Thyroid gland (tissue), 4 donors: ENCODE measurements around the gene CD177. TPM values are rescaled to one million over a fixed set of nuclear protein-coding genes. Genes with fewer than 3 reads are reported as not detected.

Experiments used
- DNase-seq, 2 donors: peaks; one replicate each; pipeline ENCODE4 v3.0.0-alpha.2; 2019
- H3K27ac ChIP-seq, 3 donors: fragments of 200-600 bp; sonication (generic); 1 replicate in 2 of 3; 2 replicates in 1 of 3; pipeline ENCODE4 v1.5.1; 2016 to 2019; ENCODE audit warnings: mild to moderate bottlenecking in 1 of 3, moderate library complexity in 1 of 3
- H3K27me3 ChIP-seq: fragments of 200-600 bp; sonication (generic); one replicate; pipeline ENCODE4 v1.5.1; 2019
- H3K36me3 ChIP-seq, 2 donors: fragments of 200-600 bp; sonication (generic); one replicate each; pipeline ENCODE4 v1.5.1; 2016 to 2019
- H3K4me1 ChIP-seq, 2 donors: fragments of 200-600 bp; sonication (generic); one replicate each; pipeline ENCODE4 v1.5.1; 2017 to 2019
- H3K4me3 ChIP-seq, 3 donors: fragments of 200-600 bp; sonication (generic); replicated peaks in 1 of 3; 1 replicate in 2 of 3; 2 replicates in 1 of 3; pipeline ENCODE4 v1.5.1; 2016; ENCODE audit warnings: mild to moderate bottlenecking in 1 of 3
- H3K9me3 ChIP-seq: fragments of 200-600 bp; sonication (generic); one replicate; pipeline ENCODE4 v1.5.1; 2017
- POLR2A ChIP-seq, 2 donors: fragments of 450-650 bp; IDR thresholded peaks; one replicate each; pipeline ENCODE4 v1.6.1; 2017; ENCODE audit warnings: antibody characterized with exemption in 2 of 2, mild to moderate bottlenecking in 2 of 2, moderate library complexity in 1 of 2
- WGBS, 2 donors: methylation state at CpG; one replicate each; pipeline ENCODE4 v1.1.5; 2017; 5-methylcytosine and 5-hydroxymethylcytosine counted together
- intact Hi-C: fragments of 100-400 bp; cut with DNase I; formaldehyde crosslinking; loops from one replicate; pipeline ENCODE4 v1.15.1; 2023
- total RNA-seq, 4 donors: library from RNA; depleted of rRNA; stranded (reverse); fragments of >200 nt; gene quantifications; one replicate each; pipeline ENCODE4 v1.2.3, GENCODE V29; 2016
- TF ChIP-seq, protein P1 (sequence below), 6 experiments: fragments of 200-600 bp in 3 of 6; fragments of 450-650 bp in 3 of 6; sonication (generic) in 3 of 6; IDR thresholded peaks; one replicate each; pipeline ENCODE4 v1.5.1; 2016 to 2019; ENCODE audit warnings: antibody characterized with exemption in 6 of 6, mild to moderate bottlenecking in 2 of 6, inconsistent platforms in 1 of 6, moderate library complexity in 1 of 6

Gene CD177
- total RNA-seq, 4 donors from 2014 or later, result 0.29 to 1.9 (median 0.59) TPM; not detected in 1

DNA sequence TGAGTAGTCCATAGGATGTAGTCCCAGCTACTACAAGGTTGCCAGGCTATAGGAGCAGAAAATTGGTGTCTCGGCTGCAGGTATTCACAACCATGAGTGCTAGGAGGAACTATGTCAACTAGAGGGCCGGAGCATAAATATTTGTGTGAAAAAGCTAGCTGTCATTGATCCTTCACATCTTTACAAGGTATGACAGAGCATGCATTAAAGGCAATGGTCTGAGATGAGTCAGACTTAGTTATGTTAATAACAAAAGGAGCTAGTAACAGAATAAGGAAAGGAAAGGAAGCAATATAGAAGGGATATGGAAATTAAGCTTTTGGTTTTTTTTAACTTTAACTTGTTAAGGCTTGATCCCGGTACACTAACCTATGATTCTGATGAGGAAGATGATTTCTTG, 43.3 kb upstream of the CD177 start:
- H3K4me3 ChIP-seq, result no peak overlapping the region
- no peaks in the 10 kb centered on the region for H3K36me3 ChIP-seq
- DNase-seq, result no peak
- no peaks in the 10 kb centered on the region for H3K4me1 ChIP-seq
- no peak overlapping the region for H3K27ac ChIP-seq
- no peaks in the 10 kb centered on the region for H3K27me3 ChIP-seq
- WGBS, 2 donors, result 82 to 85% methylated on average over 3 of the region's 3 CpGs
- intact Hi-C loops, result no loop called here
- TF ChIP-seq, protein P1, sequence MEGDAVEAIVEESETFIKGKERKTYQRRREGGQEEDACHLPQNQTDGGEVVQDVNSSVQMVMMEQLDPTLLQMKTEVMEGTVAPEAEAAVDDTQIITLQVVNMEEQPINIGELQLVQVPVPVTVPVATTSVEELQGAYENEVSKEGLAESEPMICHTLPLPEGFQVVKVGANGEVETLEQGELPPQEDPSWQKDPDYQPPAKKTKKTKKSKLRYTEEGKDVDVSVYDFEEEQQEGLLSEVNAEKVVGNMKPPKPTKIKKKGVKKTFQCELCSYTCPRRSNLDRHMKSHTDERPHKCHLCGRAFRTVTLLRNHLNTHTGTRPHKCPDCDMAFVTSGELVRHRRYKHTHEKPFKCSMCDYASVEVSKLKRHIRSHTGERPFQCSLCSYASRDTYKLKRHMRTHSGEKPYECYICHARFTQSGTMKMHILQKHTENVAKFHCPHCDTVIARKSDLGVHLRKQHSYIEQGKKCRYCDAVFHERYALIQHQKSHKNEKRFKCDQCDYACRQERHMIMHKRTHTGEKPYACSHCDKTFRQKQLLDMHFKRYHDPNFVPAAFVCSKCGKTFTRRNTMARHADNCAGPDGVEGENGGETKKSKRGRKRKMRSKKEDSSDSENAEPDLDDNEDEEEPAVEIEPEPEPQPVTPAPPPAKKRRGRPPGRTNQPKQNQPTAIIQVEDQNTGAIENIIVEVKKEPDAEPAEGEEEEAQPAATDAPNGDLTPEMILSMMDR (IDR thresholded peaks at IDR 0.05), result no peak
- TF ChIP-seq POLR2A (IDR thresholded peaks at IDR 0.05), result no peak
- no peaks in the 10 kb centered on the region for H3K9me3 ChIP-seq

DNA sequence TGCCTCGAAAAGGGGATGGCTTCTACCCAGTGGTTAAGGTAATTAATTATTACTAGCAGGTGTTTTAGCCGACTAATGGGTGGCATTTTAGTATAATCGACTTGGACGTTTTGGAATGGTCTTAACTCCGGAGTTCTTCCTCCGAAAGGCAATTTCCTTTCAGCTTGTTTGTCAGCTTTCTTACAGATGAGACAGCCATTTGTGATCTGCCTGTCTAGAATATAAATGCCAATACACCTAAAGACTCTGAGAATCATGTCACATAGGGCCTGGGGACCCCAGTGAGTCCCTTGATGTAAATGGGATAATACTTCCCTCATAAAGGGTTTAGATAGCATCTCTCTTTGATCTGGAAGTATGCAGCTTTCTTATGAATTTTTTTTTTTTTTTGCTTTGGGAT, 42.2 kb upstream of the CD177 start:
- Histone ChIP-seq H3K9me3 (no peaks in the 10 kb centered on the region), H3K27ac (no peak overlapping the region), H3K27me3 (no peaks in the 10 kb centered on the region), H3K4me3 (no peak overlapping the region), H3K36me3 (no peaks in the 10 kb centered on the region), H3K4me1 (no peaks in the 10 kb centered on the region)
- WGBS, 2 donors, result 79% methylated on average over 6 of the region's 6 CpGs
- no peak for DNase-seq
- TF ChIP-seq, protein P1 (IDR thresholded peaks at IDR 0.05), result no peak
- no peak for TF ChIP-seq POLR2A (IDR thresholded peaks at IDR 0.05)
- intact Hi-C loops, result no loop called here

DNA sequence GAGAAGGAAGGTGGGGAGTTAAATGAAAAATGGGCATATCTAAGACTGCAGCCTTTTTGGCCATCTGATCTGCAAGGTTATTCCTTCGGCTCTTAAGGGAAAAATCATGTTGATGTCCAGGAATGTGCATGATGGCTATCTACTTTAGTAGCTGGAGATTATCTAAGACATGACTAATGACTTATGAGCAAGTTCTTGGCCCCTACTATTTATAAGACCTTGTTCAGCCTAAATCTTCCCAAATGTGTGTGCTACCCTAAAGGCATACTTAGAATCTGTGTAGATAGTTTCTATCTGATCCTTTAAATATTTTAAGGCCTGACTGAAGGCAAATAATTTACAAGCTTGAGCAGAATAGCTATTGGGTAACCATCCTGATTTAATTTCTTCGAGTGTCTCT, 41.8 kb upstream of the CD177 start:
- no peak overlapping the region for H3K27ac ChIP-seq
- intact Hi-C loops, result no loop called here
- WGBS, 2 donors, result 78 to 80% methylated on average over 2 of the region's 2 CpGs
- H3K4me3 ChIP-seq, result no peak overlapping the region
- no peak for TF ChIP-seq POLR2A (IDR thresholded peaks at IDR 0.05)
- TF ChIP-seq, protein P1 (IDR thresholded peaks at IDR 0.05), result no peak
- no peaks in the 10 kb centered on the region for H3K27me3 ChIP-seq
- H3K4me1 ChIP-seq, result no peaks in the 10 kb centered on the region
- DNase-seq, result no peak
- H3K9me3 ChIP-seq, result no peaks in the 10 kb centered on the region
- no peaks in the 10 kb centered on the region for H3K36me3 ChIP-seq

DNA sequence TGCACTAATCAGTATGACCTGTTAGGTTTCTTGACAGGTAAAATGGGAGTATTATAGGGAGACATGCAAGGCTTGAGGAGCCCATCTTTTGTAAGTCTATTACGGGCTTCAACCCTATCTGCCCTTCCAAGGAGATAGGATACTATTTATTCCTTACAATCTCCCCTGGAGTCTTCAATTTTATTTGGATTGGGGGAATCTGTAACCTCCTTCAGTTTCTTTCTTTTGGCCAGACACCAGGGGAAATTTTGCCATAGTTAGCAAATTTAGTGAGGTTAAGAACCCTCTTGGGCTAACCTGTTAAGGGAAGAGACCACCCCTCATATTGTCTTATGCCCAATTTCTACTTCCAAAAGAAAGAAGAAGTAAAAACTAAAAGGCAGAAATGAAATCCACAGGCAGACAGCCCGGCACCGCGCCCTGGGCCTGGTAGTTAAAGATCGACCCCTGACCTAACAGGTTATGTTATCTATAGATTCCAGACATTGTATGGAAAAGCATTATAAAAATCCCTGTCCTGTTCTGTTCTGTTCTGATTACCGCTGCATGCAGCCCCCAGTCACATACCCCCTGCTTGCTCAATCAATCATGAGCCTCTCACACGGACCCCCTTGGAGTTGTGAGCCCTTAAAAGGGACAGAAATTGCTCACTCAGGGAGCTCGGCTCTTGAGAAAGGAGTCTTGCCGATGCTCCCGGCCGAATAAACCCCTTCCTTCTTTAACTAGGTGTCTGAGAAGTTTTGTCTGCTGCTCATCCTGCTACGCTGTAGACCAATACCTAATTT, 39.6 kb upstream of the CD177 start:
- intact Hi-C loops, result no loop called here
- H3K9me3 ChIP-seq, result no peaks in the 10 kb centered on the region
- H3K4me1 ChIP-seq, result no peaks in the 10 kb centered on the region
- TF ChIP-seq, protein P1 (IDR thresholded peaks at IDR 0.05), result no peak
- no peak for TF ChIP-seq POLR2A (IDR thresholded peaks at IDR 0.05)
- H3K27ac ChIP-seq, result no peak overlapping the region
- H3K27me3 ChIP-seq, result no peaks in the 10 kb centered on the region
- H3K36me3 ChIP-seq, result no peaks in the 10 kb centered on the region
- no peak for DNase-seq
- WGBS, 2 donors, result 87 to 90% methylated on average over 12 of the region's 12 CpGs
- no peak overlapping the region for H3K4me3 ChIP-seq

DNA sequence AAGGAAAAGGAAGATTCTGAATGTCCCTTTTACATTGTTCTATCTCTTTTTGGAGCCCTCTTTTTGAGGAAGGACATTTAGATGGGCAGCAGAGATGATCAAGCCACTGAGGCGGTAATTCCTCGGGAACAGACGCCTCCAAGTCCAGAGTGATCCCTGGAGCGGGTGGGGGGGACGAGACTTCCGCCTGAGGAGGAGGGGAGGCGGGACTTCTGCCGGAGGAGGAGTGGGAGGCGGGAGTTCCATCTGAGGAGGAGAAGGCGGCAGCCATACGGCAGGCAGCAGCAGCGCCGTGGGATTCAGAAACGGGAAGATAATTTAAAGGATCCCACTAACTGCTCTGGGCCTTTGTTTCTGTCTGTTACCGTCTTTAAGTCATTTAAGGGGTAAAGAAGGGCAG, 37.6 kb upstream of the CD177 start:
- H3K4me1 ChIP-seq, result no peaks in the 10 kb centered on the region
- no peak overlapping the region for H3K4me3 ChIP-seq
- intact Hi-C loops, result no loop called here
- no peaks in the 10 kb centered on the region for H3K36me3 ChIP-seq
- no peak for DNase-seq
- no peak overlapping the region for H3K27ac ChIP-seq
- H3K27me3 ChIP-seq, result no peaks in the 10 kb centered on the region
- no peak for TF ChIP-seq POLR2A (IDR thresholded peaks at IDR 0.05)
- TF ChIP-seq, protein P1 (IDR thresholded peaks at IDR 0.05), result no peak
- no peaks in the 10 kb centered on the region for H3K9me3 ChIP-seq
- WGBS, 2 donors, result 84 to 86% methylated on average over 15 of the region's 15 CpGs
